ENCODE data around the gene CDC25C.

DNA sequence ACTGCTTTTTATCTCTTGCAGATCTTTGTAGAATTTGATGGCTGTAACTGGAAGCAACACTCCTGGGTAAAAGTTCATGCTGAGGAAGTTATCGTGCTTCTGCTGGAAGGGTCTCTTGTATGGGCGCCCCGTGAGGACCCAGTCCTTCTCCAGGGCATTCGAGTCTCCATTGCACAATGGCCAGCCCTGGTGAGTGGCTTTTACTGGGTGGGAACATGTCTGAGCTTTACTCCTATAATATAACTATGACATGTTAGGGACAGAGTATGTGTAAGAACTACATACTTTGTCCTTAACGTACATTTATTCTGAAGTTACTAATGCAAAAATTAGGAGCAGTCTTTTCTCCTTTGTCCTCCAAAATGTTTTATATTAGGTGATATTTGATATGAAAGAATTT, 41.0 kb upstream of the CDC25C start:
- TF ChIP-seq, protein P1, sequence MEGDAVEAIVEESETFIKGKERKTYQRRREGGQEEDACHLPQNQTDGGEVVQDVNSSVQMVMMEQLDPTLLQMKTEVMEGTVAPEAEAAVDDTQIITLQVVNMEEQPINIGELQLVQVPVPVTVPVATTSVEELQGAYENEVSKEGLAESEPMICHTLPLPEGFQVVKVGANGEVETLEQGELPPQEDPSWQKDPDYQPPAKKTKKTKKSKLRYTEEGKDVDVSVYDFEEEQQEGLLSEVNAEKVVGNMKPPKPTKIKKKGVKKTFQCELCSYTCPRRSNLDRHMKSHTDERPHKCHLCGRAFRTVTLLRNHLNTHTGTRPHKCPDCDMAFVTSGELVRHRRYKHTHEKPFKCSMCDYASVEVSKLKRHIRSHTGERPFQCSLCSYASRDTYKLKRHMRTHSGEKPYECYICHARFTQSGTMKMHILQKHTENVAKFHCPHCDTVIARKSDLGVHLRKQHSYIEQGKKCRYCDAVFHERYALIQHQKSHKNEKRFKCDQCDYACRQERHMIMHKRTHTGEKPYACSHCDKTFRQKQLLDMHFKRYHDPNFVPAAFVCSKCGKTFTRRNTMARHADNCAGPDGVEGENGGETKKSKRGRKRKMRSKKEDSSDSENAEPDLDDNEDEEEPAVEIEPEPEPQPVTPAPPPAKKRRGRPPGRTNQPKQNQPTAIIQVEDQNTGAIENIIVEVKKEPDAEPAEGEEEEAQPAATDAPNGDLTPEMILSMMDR (conservative IDR thresholded peaks at IDR 0.05; ENCODE audit: low read length), result no peak
- no peak for TF ChIP-seq EZH2phosphoT487 (IDR thresholded peaks at IDR 0.05; ENCODE audit: borderline replicate concordance, low read depth, low read length)
